Upper lobe of right lung (tissue), 1 donor: ENCODE results near the gene HOXB1. TPM values are rescaled to one million over a fixed set of nuclear protein-coding genes. Genes with fewer than 3 reads are reported as not detected.

Experiments used
- ATAC-seq: fragments of 200-7000 bp; cut with Tn5 transposase; one replicate; pipeline ENCODE4 v1.9.1; 2020; ENCODE audit warnings: mild to moderate bottlenecking, moderate library complexity
- DNase-seq: peaks from one replicate; pipeline ENCODE4 v3.0.0-alpha.2; 2020
- H3K27ac ChIP-seq: fragments of 200-600 bp; one replicate; pipeline ENCODE4 v1.8.0; 2022
- H3K27me3 ChIP-seq: fragments of 200-600 bp; one replicate; pipeline ENCODE4 v1.8.0; 2022; ENCODE audit warnings: mild to moderate bottlenecking
- H3K36me3 ChIP-seq: fragments of 200-600 bp; one replicate; pipeline ENCODE4 v1.8.0; 2022
- H3K4me1 ChIP-seq: fragments of 200-600 bp; one replicate; pipeline ENCODE4 v1.8.0; 2022
- H3K4me3 ChIP-seq: fragments of 200-600 bp; one replicate; pipeline ENCODE4 v1.8.0; 2022; ENCODE audit warnings: mild to moderate bottlenecking
- H3K9me3 ChIP-seq: fragments of 200-600 bp; one replicate; pipeline ENCODE4 v1.8.0; 2022
- CTCF ChIP-seq: fragments of 200-600 bp; IDR thresholded peaks from one replicate; pipeline ENCODE4 v1.8.0; 2022; ENCODE audit warnings: antibody characterized with exemption
- intact Hi-C: fragments of 100-400 bp; cut with DNase I; formaldehyde crosslinking; loops from one replicate; pipeline ENCODE4 v1.11.0; 2022
- total RNA-seq: library from RNA; stranded (reverse); fragmentation: NEBNext Ultra II Directional; extraction: Animal tissue kit (Norgen Biotek cat#: 25700); gene quantifications from one replicate; pipeline ENCODE4 v1.2.1, GENCODE V29; 2021
- donor health status: DM: no; HTN: yes; CAD: no; lungs with severe emphysema.

Gene HOXB1
- total RNA-seq, 1 donor from 2014 or later = not detected

- Histone ChIP-seq H3K4me3 (no peak overlapping the region), H3K4me1 (peaks cover 5% of the 10 kb centered on the region), H3K36me3 (no peaks in the 10 kb centered on the region), H3K27me3 (peaks cover 40% of the 10 kb centered on the region), H3K27ac (no peak overlapping the region), H3K9me3 (no peaks in the 10 kb centered on the region)
- ATAC-seq (peak; percentile 12), DNase-seq (no peak)
- TF ChIP-seq CTCF = no peak
- intact Hi-C loops = no loop called here
Observed at GRCh38 chr17:48530208-48530886, 464 bp downstream of the HOXB1 start.

GRCh38 chr17:48529683-48530009, 1.2 kb downstream of the HOXB1 start:
- no peak overlapping the region for H3K4me3 ChIP-seq
- intact Hi-C loops = no loop called here
- no peak for ATAC-seq
- no peak for DNase-seq
- H3K9me3 ChIP-seq = no peaks in the 10 kb centered on the region
- peaks cover 40% of the 10 kb centered on the region for H3K27me3 ChIP-seq
- no peak overlapping the region for H3K27ac ChIP-seq
- H3K4me1 ChIP-seq = peaks cover 5% of the 10 kb centered on the region
- no peak for TF ChIP-seq CTCF
- no peaks in the 10 kb centered on the region for H3K36me3 ChIP-seq

- TF ChIP-seq CTCF = no peak
- H3K27me3 ChIP-seq = peaks cover 43% of the 10 kb centered on the region
- intact Hi-C loops = no loop called here
- no peak overlapping the region for H3K4me3 ChIP-seq
- DNase-seq = no peak
- no peaks in the 10 kb centered on the region for H3K9me3 ChIP-seq
- H3K4me1 ChIP-seq = peaks cover 5% of the 10 kb centered on the region
- no peak overlapping the region for H3K27ac ChIP-seq
- no peak for ATAC-seq
- no peaks in the 10 kb centered on the region for H3K36me3 ChIP-seq
Observed at GRCh38 chr17:48528936-48529682, 1.7 kb downstream of the HOXB1 start.

- ATAC-seq (no peak), DNase-seq (no peak)
- Histone ChIP-seq H3K36me3 (no peaks in the 10 kb centered on the region), H3K27ac (no peak overlapping the region), H3K9me3 (no peaks in the 10 kb centered on the region), H3K4me3 (no peak overlapping the region), H3K4me1 (peaks cover 5% of the 10 kb centered on the region), H3K27me3 (peaks cover 45% of the 10 kb centered on the region)
- intact Hi-C loops = no loop called here
- no peak for TF ChIP-seq CTCF
Observed at GRCh38 chr17:48528153-48528935, 2.5 kb downstream of the HOXB1 start.

- Histone ChIP-seq H3K27ac (no peak overlapping the region), H3K27me3 (peaks cover 45% of the 10 kb centered on the region), H3K36me3 (no peaks in the 10 kb centered on the region), H3K4me1 (peaks cover 5% of the 10 kb centered on the region), H3K9me3 (no peaks in the 10 kb centered on the region), H3K4me3 (no peak overlapping the region)
- no peak for DNase-seq
- intact Hi-C loops = no loop called here
- no peak for TF ChIP-seq CTCF
- ATAC-seq = no peak
Observed at GRCh38 chr17:48527547-48527932, 3.3 kb downstream of the HOXB1 start.
